Prostate gland (tissue), 2 donors: ENCODE measurements around the gene IGF2BP1. TPM values are rescaled to one million over a fixed set of nuclear protein-coding genes. Genes with fewer than 3 reads are reported as not detected.

Experiments
- DNase-seq: peaks from one replicate; pipeline ENCODE4 v3.0.0-alpha.2; 2019; ENCODE audit warnings: low spot score
- H3K27ac ChIP-seq, 2 donors: fragments of 200-600 bp; sonication (generic); 2 replicates each; pipeline ENCODE4 v1.5.1; 2017 to 2019
- H3K27me3 ChIP-seq: fragments of 200-600 bp; sonication (generic); replicated peaks from 2 replicates; pipeline ENCODE4 v1.5.1; 2019; ENCODE audit not compliant: insufficient read depth
- H3K36me3 ChIP-seq, 2 donors: fragments of 200-600 bp; sonication (generic); 1 replicate in 1 of 2; 2 replicates in 1 of 2; pipeline versions ENCODE4 v1.5.1 to v1.8.1; 2017 to 2019
- H3K4me1 ChIP-seq: fragments of 200-600 bp; sonication (generic); replicated peaks from 2 replicates; pipeline ENCODE4 v1.5.1; 2019
- H3K4me3 ChIP-seq, 2 donors: fragments of 200-600 bp; sonication (generic); 2 replicates each; pipeline ENCODE4 v1.5.1; 2017 to 2019
- H3K9me3 ChIP-seq: fragments of 200-600 bp; sonication (generic); 2 replicates; pipeline ENCODE4 v1.5.1; 2017
- POLR2A ChIP-seq: fragments of 450-650 bp; IDR thresholded peaks from one replicate; pipeline ENCODE4 v1.6.1; 2016; ENCODE audit warnings: antibody characterized with exemption, mild to moderate bottlenecking
- POLR2AphosphoS5 ChIP-seq: sonication (generic); formaldehyde crosslinking; IDR thresholded peaks from one replicate; pipeline ENCODE4 v1.6.1; 2017; ENCODE audit warnings: antibody characterized with exemption
- WGBS: methylation state at CpG from one replicate; pipeline ENCODE4 v1.1.5; 2018; 5-methylcytosine and 5-hydroxymethylcytosine counted together
- intact Hi-C: fragments of 100-400 bp; cut with DNase I; formaldehyde crosslinking; loops from one replicate; pipeline ENCODE4 v1.14.2; 2022
- total RNA-seq, 2 donors: library from RNA; depleted of rRNA; stranded (reverse); fragments of >200 nt; gene quantifications; one replicate each; pipeline ENCODE4 v1.1.0, GENCODE V29; 2016
- TF ChIP-seq, protein P1 (sequence below), 4 experiments: fragments of 200-600 bp in 2 of 4; fragments of 450-650 bp in 2 of 4; sonication (generic) in 2 of 4; IDR thresholded peaks; 1 replicate in 3 of 4; 2 replicates in 1 of 4; pipeline ENCODE4 v1.5.1; 2016 to 2019; ENCODE audit warnings: antibody characterized with exemption in 4 of 4, mild to moderate bottlenecking in 2 of 4, moderate library complexity in 2 of 4

IGF2BP1 gene
- total RNA-seq, 2 donors from 2014 or later: 10.9 TPM; not detected in 1

- Histone ChIP-seq H3K36me3 (no peaks in the 10 kb centered on the region), H3K27me3 (no peaks in the 10 kb centered on the region), H3K4me1 (no peaks in the 10 kb centered on the region), H3K9me3 (no peaks in the 10 kb centered on the region), H3K4me3 (no peak overlapping the region), H3K27ac (no peak overlapping the region)
- intact Hi-C loops: no loop called here
- TF ChIP-seq POLR2AphosphoS5: no peak
- DNase-seq: no peak
- WGBS: 52% methylated on average over 7 of the region's 7 CpGs
These were observed 64.3 kb downstream of the IGF2BP1 start for GRCh38 chr17:49061524-49061943.

- H3K4me1 ChIP-seq: no peaks in the 10 kb centered on the region
- no peak overlapping the region for H3K27ac ChIP-seq
- H3K27me3 ChIP-seq: no peaks in the 10 kb centered on the region
- H3K9me3 ChIP-seq: no peaks in the 10 kb centered on the region
- intact Hi-C loops: no loop called here
- no peak for TF ChIP-seq POLR2A
- TF ChIP-seq, protein P1, sequence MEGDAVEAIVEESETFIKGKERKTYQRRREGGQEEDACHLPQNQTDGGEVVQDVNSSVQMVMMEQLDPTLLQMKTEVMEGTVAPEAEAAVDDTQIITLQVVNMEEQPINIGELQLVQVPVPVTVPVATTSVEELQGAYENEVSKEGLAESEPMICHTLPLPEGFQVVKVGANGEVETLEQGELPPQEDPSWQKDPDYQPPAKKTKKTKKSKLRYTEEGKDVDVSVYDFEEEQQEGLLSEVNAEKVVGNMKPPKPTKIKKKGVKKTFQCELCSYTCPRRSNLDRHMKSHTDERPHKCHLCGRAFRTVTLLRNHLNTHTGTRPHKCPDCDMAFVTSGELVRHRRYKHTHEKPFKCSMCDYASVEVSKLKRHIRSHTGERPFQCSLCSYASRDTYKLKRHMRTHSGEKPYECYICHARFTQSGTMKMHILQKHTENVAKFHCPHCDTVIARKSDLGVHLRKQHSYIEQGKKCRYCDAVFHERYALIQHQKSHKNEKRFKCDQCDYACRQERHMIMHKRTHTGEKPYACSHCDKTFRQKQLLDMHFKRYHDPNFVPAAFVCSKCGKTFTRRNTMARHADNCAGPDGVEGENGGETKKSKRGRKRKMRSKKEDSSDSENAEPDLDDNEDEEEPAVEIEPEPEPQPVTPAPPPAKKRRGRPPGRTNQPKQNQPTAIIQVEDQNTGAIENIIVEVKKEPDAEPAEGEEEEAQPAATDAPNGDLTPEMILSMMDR (IDR thresholded peaks at IDR 0.05): no peak
- no peak for TF ChIP-seq POLR2AphosphoS5
- no peaks in the 10 kb centered on the region for H3K36me3 ChIP-seq
- peak; percentile 7 for DNase-seq
- H3K4me3 ChIP-seq: no peak overlapping the region
- WGBS: 2% methylated on average over 2 of the region's 2 CpGs
These were observed 66.5 kb downstream of the IGF2BP1 start for GRCh38 chr17:49063652-49064051.

DNA sequence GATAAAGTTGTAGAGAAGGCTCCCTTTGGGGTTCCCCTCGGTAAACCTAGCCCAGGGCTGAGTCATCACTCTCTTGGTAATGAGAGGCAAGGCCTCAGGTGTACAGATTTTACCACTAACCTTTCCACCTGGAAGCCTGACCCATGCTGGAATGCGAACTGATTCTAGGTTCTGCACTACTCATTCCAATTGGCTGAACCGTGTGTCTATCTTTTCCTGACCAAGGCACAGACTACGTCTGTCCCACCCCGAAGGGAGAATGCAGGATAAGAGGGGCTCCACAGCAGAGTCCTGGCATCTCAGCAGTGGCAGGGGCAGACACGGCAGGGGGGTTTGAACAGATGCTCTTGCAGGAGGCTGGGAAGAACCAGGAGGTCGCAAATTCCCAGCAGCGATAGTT lies 70.0 kb downstream of the IGF2BP1 start:
- no peak for TF ChIP-seq POLR2A
- TF ChIP-seq, protein P1 (IDR thresholded peaks at IDR 0.05): no peak
- TF ChIP-seq POLR2AphosphoS5: no peak
- Histone ChIP-seq H3K36me3 (no peaks in the 10 kb centered on the region), H3K4me1 (no peaks in the 10 kb centered on the region), H3K4me3 (no peak overlapping the region), H3K27me3 (no peaks in the 10 kb centered on the region), H3K9me3 (no peaks in the 10 kb centered on the region), H3K27ac (no peak overlapping the region)
- 84% methylated on average over 8 of the region's 8 CpGs for WGBS
- intact Hi-C loops: no loop called here
- no peak for DNase-seq

DNA sequence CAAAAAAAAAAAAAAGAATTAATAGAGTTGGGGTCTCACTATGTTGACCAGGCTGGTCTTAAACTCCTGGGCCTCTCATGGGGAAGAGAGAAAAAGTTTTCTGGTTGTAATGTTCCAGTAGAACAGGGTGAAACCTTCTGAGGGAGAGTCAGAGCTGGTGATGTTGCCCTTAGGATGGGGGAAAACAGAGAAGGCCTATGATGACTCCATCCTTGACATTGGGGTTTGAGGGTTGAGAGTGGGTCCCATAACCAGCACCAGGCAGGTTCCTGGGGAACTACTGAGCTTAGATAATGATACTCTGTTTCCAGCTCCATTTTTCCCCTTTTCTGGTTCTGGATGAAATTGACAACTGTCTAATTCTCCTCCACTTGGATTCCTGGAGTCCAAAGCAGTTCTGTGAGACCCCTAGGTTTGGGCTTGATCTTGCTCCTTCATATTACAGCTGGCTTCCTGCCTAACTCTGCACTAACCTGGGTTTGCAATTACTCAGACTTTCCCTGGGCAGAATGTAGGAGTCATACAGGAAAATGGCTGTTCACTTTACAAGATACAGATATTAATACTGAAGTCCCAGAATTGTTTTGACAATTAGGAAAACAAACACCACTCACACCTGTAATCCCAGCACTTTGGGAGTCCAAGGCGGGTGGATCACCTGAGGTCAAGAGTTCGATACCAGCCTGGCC lies 72.5 kb downstream of the IGF2BP1 start:
- no peaks in the 10 kb centered on the region for H3K4me1 ChIP-seq
- no peak overlapping the region for H3K4me3 ChIP-seq
- intact Hi-C loops: no loop called here
- TF ChIP-seq POLR2AphosphoS5: no peak
- TF ChIP-seq, protein P1 (IDR thresholded peaks at IDR 0.05): no peak
- 96% methylated on average over 2 of the region's 2 CpGs for WGBS
- no peaks in the 10 kb centered on the region for H3K36me3 ChIP-seq
- H3K27me3 ChIP-seq: no peaks in the 10 kb centered on the region
- DNase-seq: no peak
- H3K27ac ChIP-seq: no peak overlapping the region
- H3K9me3 ChIP-seq: no peaks in the 10 kb centered on the region

DNA sequence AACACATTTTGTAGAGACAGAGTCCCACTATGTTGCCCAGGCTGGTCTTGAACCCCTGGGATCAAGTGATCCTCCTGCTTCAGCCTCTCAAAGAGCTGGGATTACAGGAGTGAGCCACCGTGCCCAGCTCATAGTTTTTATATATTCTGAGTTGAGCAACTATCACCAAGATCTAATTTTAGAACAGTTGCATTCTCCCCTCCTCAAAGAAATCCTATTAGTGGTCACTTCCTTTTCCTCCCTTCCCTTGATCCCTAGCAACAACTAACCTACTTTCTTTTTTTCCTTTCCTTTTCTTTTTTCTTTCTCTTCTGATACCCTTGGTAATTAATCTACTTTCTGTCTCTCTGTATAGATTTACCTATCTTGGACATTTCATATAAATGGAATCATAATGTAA lies 73.9 kb downstream of the IGF2BP1 start:
- Histone ChIP-seq H3K9me3 (no peaks in the 10 kb centered on the region), H3K27ac (no peak overlapping the region), H3K36me3 (no peaks in the 10 kb centered on the region), H3K27me3 (no peaks in the 10 kb centered on the region), H3K4me3 (no peak overlapping the region), H3K4me1 (no peaks in the 10 kb centered on the region)
- DNase-seq: no peak
- TF ChIP-seq POLR2AphosphoS5 (no peak), POLR2A (no peak)
- TF ChIP-seq, protein P1 (IDR thresholded peaks at IDR 0.05): no peak
- intact Hi-C loops: no loop called here
- WGBS: 86% methylated on average over 1 of the region's 1 CpG
